Calu3 (cell line): ENCODE results near the gene RBFOX2. TPM values are rescaled to one million over a fixed set of nuclear protein-coding genes. Genes with fewer than 3 reads are reported as not detected.

Source experiments
- BruUV-seq: library from RNA; stranded (reverse); fragments of 400-500 nt; replicated peaks from 2 replicates; lab custom pipeline; 2021; lab: Mats Ljungman, UMichigan
- CTCF ChIA-PET: fragments of 300-600 bp; sonication (Branson Sonifier 250); formaldehyde crosslinking; loops from one replicate; lab custom pipeline; 2022; ENCODE audit warnings: antibody characterized with exemption; lab: Charles Lee
- DNase-seq: peaks from one replicate; pipeline ENCODE4 v3.0.0; 2022
- H3K27ac Mint-ChIP-seq: one replicate; pipeline ENCODE4 v1.8.0; 2022; ENCODE audit warnings: mixed read lengths; ENCODE audit not compliant: unreplicated experiment
- H3K27me3 Mint-ChIP-seq: one replicate; pipeline ENCODE4 v1.8.0; 2022; ENCODE audit warnings: mixed read lengths; ENCODE audit not compliant: unreplicated experiment
- H3K36me3 Mint-ChIP-seq: one replicate; pipeline ENCODE4 v1.8.0; 2022; ENCODE audit warnings: mild to moderate bottlenecking, moderate library complexity, mixed read lengths; ENCODE audit not compliant: insufficient read depth, unreplicated experiment
- H3K4me1 Mint-ChIP-seq: one replicate; pipeline ENCODE4 v1.8.0; 2022; ENCODE audit warnings: mild to moderate bottlenecking, low read depth, mixed read lengths; ENCODE audit not compliant: unreplicated experiment
- H3K4me3 Mint-ChIP-seq: one replicate; pipeline ENCODE4 v1.8.0; 2022; ENCODE audit warnings: mild to moderate bottlenecking, low read depth, moderate library complexity, mixed read lengths; ENCODE audit not compliant: unreplicated experiment
- H3K9me3 Mint-ChIP-seq: one replicate; pipeline ENCODE4 v1.8.0; 2022; ENCODE audit warnings: low read depth, mixed read lengths; ENCODE audit not compliant: unreplicated experiment
- CTCF ChIP-seq: fragments of 200-600 bp; IDR thresholded peaks from one replicate; pipeline ENCODE4 v1.8.0; 2022; ENCODE audit warnings: antibody characterized with exemption; ENCODE audit not compliant: unreplicated experiment
- intact Hi-C: fragments of 100-400 bp; cut with micrococcal nuclease; formaldehyde crosslinking; loops from one replicate; pipeline ENCODE4 v1.10.0; 2022; ENCODE audit not compliant: unreplicated experiment
- total RNA-seq: library from RNA; stranded (reverse); gene quantifications from 2 replicates; pipeline ENCODE4 v1.2.3, GENCODE V29; 2022

RBFOX2 gene
- total RNA-seq, 1 experiment from 2014 or later = 63.1 TPM

- Mint-ChIP-seq H3K27ac (no peak overlapping the region), H3K9me3 (no peaks in the 10 kb centered on the region), H3K36me3 (peaks cover 13% of the 10 kb centered on the region), H3K27me3 (peaks cover 22% of the 10 kb centered on the region), H3K4me3 (no peak overlapping the region), H3K4me1 (no peaks in the 10 kb centered on the region)
- no peak for DNase-seq
- intact Hi-C loops = no loop called here
- CTCF ChIA-PET = interaction anchor here (0.6 kb wide), 1 partner anchor 90 kb away, joined by 13 read pairs; no protein-coding TSS in a partner anchor
- TF ChIP-seq CTCF = no peak
- no TSS peak for BruUV-seq
Measured at GRCh38 chr22:35735542-35735941, 293.1 kb downstream of the RBFOX2 start.

- H3K36me3 Mint-ChIP-seq = peaks cover 13% of the 10 kb centered on the region
- no peak for DNase-seq
- BruUV-seq = no TSS peak
- H3K27ac Mint-ChIP-seq = no peak overlapping the region
- H3K27me3 Mint-ChIP-seq = peaks cover 23% of the 10 kb centered on the region
- H3K4me1 Mint-ChIP-seq = peaks cover 3% of the 10 kb centered on the region
- no peak overlapping the region for H3K4me3 Mint-ChIP-seq
- no peaks in the 10 kb centered on the region for H3K9me3 Mint-ChIP-seq
- no peak for TF ChIP-seq CTCF
- intact Hi-C loops = no loop called here
- CTCF ChIA-PET = interaction anchor here (1.0 kb wide), 1 partner anchor 399 kb away, joined by 3 read pairs; no protein-coding TSS in a partner anchor
Measured at GRCh38 chr22:35734517-35734827, 294.2 kb downstream of the RBFOX2 start.

DNA sequence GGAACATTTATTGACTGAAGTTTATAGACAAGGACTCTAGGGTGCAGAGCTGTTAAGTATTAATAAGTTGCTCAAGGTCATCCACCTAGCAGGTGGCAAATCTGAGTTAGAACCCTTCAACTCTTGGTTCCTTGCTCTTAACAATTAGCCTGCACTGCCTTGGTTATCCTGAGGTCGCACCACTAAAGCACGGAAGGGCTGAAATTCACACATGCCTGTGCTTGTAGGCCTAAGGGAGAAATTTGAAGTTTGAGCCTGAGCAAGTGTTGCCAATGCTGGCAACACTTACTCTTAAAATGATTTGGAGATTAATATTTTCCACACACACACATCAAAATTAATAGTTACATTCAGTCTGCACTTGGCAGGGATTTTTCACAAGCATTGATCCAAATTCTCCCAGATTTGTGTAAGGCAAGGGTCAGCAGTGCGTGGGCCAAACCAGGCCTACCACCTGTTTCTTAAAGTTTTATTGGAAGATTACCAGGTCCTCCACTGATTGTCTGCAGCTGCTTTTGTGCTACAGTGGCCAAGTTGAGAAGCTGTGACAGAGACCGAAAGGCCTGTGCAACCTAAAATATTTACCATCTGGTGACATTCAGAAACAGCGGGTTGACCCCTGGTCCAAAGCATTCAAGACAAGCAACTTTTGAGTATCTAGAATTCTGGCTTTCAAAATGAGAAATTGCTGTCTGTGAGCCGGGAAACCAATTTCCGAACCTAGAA is 294.7 kb downstream of the RBFOX2 start:
- CTCF ChIA-PET = interaction anchor here (1.0 kb wide), 1 partner anchor 399 kb away, joined by 3 read pairs; no protein-coding TSS in a partner anchor
- DNase-seq = no peak
- Mint-ChIP-seq H3K4me1 (peaks cover 8% of the 10 kb centered on the region), H3K4me3 (no peak overlapping the region), H3K36me3 (peaks cover 13% of the 10 kb centered on the region), H3K27me3 (peaks cover 23% of the 10 kb centered on the region), H3K27ac (no peak overlapping the region), H3K9me3 (no peaks in the 10 kb centered on the region)
- intact Hi-C loops = no loop called here
- no TSS peak for BruUV-seq
- no peak for TF ChIP-seq CTCF

- Mint-ChIP-seq H3K4me3 (no peak overlapping the region), H3K4me1 (peaks cover 15% of the 10 kb centered on the region), H3K27me3 (peaks cover 23% of the 10 kb centered on the region), H3K36me3 (peaks cover 13% of the 10 kb centered on the region), H3K9me3 (no peaks in the 10 kb centered on the region), H3K27ac (no peak overlapping the region)
- no TSS peak for BruUV-seq
- intact Hi-C loops = no loop called here
- DNase-seq = no peak
- no peak for TF ChIP-seq CTCF
- CTCF ChIA-PET = no interaction called here
Measured at GRCh38 chr22:35733036-35733435, 295.6 kb downstream of the RBFOX2 start.
